ENCODE data around the gene RTN4. TPM values are rescaled to one million over a fixed set of nuclear protein-coding genes. Genes with fewer than 3 reads are reported as not detected.

RTN4 gene
- total and polyA plus RNA-seq, 2 of the 4 experiments (the other 2 are of a cell fraction) = 77.8 to 588 TPM

- peak overlapping the region; percentile 25; the same call in 1 of the 2 replicates for H3K18ac ChIP-seq (ENCODE audit: low read depth, low read length)
- peak overlapping the region; percentile 38 for H3K4me2 ChIP-seq (ENCODE audit: low read depth, low read length)
- peak overlapping the region; percentile 71 for H3K4ac ChIP-seq (ENCODE audit: low read depth, low read length)
- ChIA-PET CTCF (interaction anchor here (1.7 kb wide), 1 partner anchor 194 kb away, joined by 4 read pairs; no protein-coding TSS in a partner anchor), POLR2A (ENCODE audit: unreplicated experiment) (interaction anchor here (0.5 to 0.7 kb wide), 2 partner anchors 22 to 23 kb away, joined by 4 to 13 read pairs; no protein-coding TSS in a partner anchor)
- dilution Hi-C loops (cut with HindIII; ENCODE audit: low sequenced_read_pairs, unreplicated experiment) = no loop called here
- no peaks in the 10 kb centered on the region for H3K27me3 ChIP-seq (ENCODE audit: control insufficient read depth, insufficient read depth, low read length)
- H3K14ac ChIP-seq (replicated peaks; ENCODE audit: low read depth, low read length) = peak overlapping the region; percentile 41
- intact Hi-C loops (cut with micrococcal nuclease) = no loop called here
- H3K4me3 ChIP-seq (ENCODE audit: insufficient read depth, low read depth, low read length) = no peak overlapping the region
- H3K56ac ChIP-seq (ENCODE audit: extremely low read depth, insufficient read depth, low read length) = peak overlapping the region; percentile 44; the same call in 1 of the 2 replicates
- H3K27ac ChIP-seq (ENCODE audit: insufficient read depth, low read length) = peak overlapping the region; percentile 21; the same call in 1 of the 2 replicates
- no peaks in the 10 kb centered on the region for H3K9me3 ChIP-seq (ENCODE audit: control insufficient read depth, insufficient read depth, low read length)
- H3K9me1 ChIP-seq (ENCODE audit: insufficient read depth, low read length) = peaks cover 18% of the 10 kb centered on the region
- H3K9ac ChIP-seq (ENCODE audit: low read depth, low read length) = no peak overlapping the region; the same call in 1 of the 2 replicates
- peak overlapping the region; percentile 64; the same call in 1 of the 2 replicates for H4K91ac ChIP-seq (ENCODE audit: insufficient read depth, low read depth, low read length)
- H3K79me1 ChIP-seq (ENCODE audit: low read depth in 1 of 2, low read length in 2 of 2) = peaks cover 23 to 40% of the 10 kb centered on the region in 2 experiments
- H4K5ac ChIP-seq (ENCODE audit: low read depth, low read length) = peak overlapping the region; percentile 13
- ATAC-seq (ENCODE audit: low read depth) (peak; percentile 64), DNase-seq (peak; percentile 93)
- peak overlapping the region; percentile 92 for H2BK20ac ChIP-seq (ENCODE audit: low read depth, low read length)
- peak overlapping the region; percentile 72 for H2BK5ac ChIP-seq (ENCODE audit: low read depth, low read length, poor library complexity, severe bottlenecking)
- H4K8ac ChIP-seq (ENCODE audit: low read depth in 2 of 2, low read length in 2 of 2) = peak overlapping the region; percentile 36 to 67
- no peaks in the 10 kb centered on the region for H4K20me1 ChIP-seq (ENCODE audit: insufficient read depth, low read length)
- no peak overlapping the region for H2AK9ac ChIP-seq (replicated peaks; ENCODE audit: low read depth, low read length, poor library complexity)
- in situ Hi-C loops (cut with MboI; ENCODE audit: low sequenced_read_pairs) = no loop called here
- TF ChIP-seq NFE2L2 (IDR thresholded peaks at IDR 0.05; ENCODE audit: low read depth, low read length) = peak; percentile 78
- no peak for TF ChIP-seq MXI1 (IDR thresholded peaks at IDR 0.05; ENCODE audit: borderline replicate concordance, low read depth, low read length)
- peak; percentile 84 for TF ChIP-seq FOS (IDR thresholded peaks at IDR 0.05; ENCODE audit: low read depth, low read length)
- TF ChIP-seq MAFK (IDR thresholded peaks at IDR 0.05; ENCODE audit: low read depth, low read length) = peak; percentile 15; the same call in 1 of the 2 replicates
- TF ChIP-seq RFX5 (IDR thresholded peaks at IDR 0.05; ENCODE audit: low read depth, low read length) = no peak
- TF ChIP-seq CEBPB (IDR thresholded peaks at IDR 0.05; ENCODE audit: low read depth, low read length) = peak; percentile 67
- TF ChIP-seq MAZ (IDR thresholded peaks at IDR 0.05; ENCODE audit: borderline replicate concordance, low read depth, low read length) = no peak
- no peak for TF ChIP-seq BHLHE40 (IDR thresholded peaks at IDR 0.05; ENCODE audit: low read depth, low read length)
- TF ChIP-seq, protein P1, sequence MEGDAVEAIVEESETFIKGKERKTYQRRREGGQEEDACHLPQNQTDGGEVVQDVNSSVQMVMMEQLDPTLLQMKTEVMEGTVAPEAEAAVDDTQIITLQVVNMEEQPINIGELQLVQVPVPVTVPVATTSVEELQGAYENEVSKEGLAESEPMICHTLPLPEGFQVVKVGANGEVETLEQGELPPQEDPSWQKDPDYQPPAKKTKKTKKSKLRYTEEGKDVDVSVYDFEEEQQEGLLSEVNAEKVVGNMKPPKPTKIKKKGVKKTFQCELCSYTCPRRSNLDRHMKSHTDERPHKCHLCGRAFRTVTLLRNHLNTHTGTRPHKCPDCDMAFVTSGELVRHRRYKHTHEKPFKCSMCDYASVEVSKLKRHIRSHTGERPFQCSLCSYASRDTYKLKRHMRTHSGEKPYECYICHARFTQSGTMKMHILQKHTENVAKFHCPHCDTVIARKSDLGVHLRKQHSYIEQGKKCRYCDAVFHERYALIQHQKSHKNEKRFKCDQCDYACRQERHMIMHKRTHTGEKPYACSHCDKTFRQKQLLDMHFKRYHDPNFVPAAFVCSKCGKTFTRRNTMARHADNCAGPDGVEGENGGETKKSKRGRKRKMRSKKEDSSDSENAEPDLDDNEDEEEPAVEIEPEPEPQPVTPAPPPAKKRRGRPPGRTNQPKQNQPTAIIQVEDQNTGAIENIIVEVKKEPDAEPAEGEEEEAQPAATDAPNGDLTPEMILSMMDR (conservative IDR thresholded peaks at IDR 0.05; ENCODE audit: low read depth, low read length) = no peak
- TF ChIP-seq POLR2A (IDR thresholded peaks at IDR 0.05; ENCODE audit: low read depth, low read length) = no peak
- TF ChIP-seq RCOR1 (IDR thresholded peaks at IDR 0.05; ENCODE audit: insufficient replicate concordance, low read length) = no peak
- TF ChIP-seq, protein P2, sequence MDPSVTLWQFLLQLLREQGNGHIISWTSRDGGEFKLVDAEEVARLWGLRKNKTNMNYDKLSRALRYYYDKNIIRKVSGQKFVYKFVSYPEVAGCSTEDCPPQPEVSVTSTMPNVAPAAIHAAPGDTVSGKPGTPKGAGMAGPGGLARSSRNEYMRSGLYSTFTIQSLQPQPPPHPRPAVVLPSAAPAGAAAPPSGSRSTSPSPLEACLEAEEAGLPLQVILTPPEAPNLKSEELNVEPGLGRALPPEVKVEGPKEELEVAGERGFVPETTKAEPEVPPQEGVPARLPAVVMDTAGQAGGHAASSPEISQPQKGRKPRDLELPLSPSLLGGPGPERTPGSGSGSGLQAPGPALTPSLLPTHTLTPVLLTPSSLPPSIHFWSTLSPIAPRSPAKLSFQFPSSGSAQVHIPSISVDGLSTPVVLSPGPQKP (IDR thresholded peaks at IDR 0.05; ENCODE audit: borderline replicate concordance, low read depth, low read length) = no peak
- TF ChIP-seq RAD21 (IDR thresholded peaks at IDR 0.05; ENCODE audit: low read length) = no peak
- TF ChIP-seq CHD1 (IDR thresholded peaks at IDR 0.05; ENCODE audit: low read depth, low read length) = no peak; the same call in 1 of the 2 replicates
- no peak for TF ChIP-seq SMC3 (IDR thresholded peaks at IDR 0.05; ENCODE audit: low read depth, low read length)
- TF ChIP-seq, protein P3, sequence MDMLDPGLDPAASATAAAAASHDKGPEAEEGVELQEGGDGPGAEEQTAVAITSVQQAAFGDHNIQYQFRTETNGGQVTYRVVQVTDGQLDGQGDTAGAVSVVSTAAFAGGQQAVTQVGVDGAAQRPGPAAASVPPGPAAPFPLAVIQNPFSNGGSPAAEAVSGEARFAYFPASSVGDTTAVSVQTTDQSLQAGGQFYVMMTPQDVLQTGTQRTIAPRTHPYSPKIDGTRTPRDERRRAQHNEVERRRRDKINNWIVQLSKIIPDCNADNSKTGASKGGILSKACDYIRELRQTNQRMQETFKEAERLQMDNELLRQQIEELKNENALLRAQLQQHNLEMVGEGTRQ (IDR thresholded peaks at IDR 0.05; ENCODE audit: low read depth, low read length) = no peak
- no TSS peak for BruUV-seq (replicated peaks)
- no CpG with 5 or more reads among the region's 4 CpGs for WGBS, 2 experiments (ENCODE audit: extremely low coverage in 2 of 2, insufficient read length in 1 of 2)
- H2BK15ac ChIP-seq (ENCODE audit: low read depth, low read length) = peak overlapping the region; percentile 67
- peak overlapping the region; percentile 16 for H2AFZ ChIP-seq (replicated peaks; ENCODE audit: low read length, poor library complexity)
- H3K23ac ChIP-seq (ENCODE audit: low read depth, low read length) = peak overlapping the region; percentile 72; the same call in 1 of the 2 replicates
- H3K36me3 ChIP-seq (ENCODE audit: control insufficient read depth, insufficient read depth, low read length) = no peaks in the 10 kb centered on the region
- H3K4me1 ChIP-seq (ENCODE audit: control insufficient read depth, insufficient read depth, low read length) = peaks cover 32% of the 10 kb centered on the region
- peak overlapping the region; percentile 92 for H2BK120ac ChIP-seq (ENCODE audit: low read depth, low read length)
- no peak overlapping the region for H2AK5ac ChIP-seq (ENCODE audit: low read depth, low read length)
Measured at GRCh38 chr2:55093381-55093780, 43.1 kb upstream of the RTN4 start.
